Measurements from ENCODE around the gene SNRNP40. TPM values are rescaled to one million over a fixed set of nuclear protein-coding genes. Genes with fewer than 3 reads are reported as not detected.

The SNRNP40 gene
- total RNA-seq, 4 donors from 2014 or later: 20.2 to 154 (median 32.3) TPM

GRCh38 chr1:31248276-31248675 is 48.3 kb downstream of the SNRNP40 start:
- no peak for DNase-seq
- no peak overlapping the region for H3K27ac ChIP-seq
- no peaks in the 10 kb centered on the region for H3K36me3 ChIP-seq
- intact Hi-C loops (cut with DNase I; ENCODE audit: low total_unique reads) (no loop called here), in situ Hi-C loops (cut with MboI; ENCODE audit: low pct_ligation_motif_present in 1 of 4, low pct_unique_long_range_greater_than_20kb in 1 of 4, low sequenced_read_pairs in 3 of 4) (no loop called here)
- no peaks in the 10 kb centered on the region for H3K9me3 ChIP-seq
- no peak for TF ChIP-seq POLR2A (IDR thresholded peaks at IDR 0.05)
- no peak for TF ChIP-seq POLR2AphosphoS5 (IDR thresholded peaks at IDR 0.05)
- no peak for TF ChIP-seq CTCF (IDR thresholded peaks at IDR 0.05)
- TF ChIP-seq EP300 (IDR thresholded peaks at IDR 0.05; ENCODE audit: low read depth): no peak
- no peaks in the 10 kb centered on the region for H3K27me3 ChIP-seq
- 88 to 90% methylated on average over 2 to 4 of the region's 4 CpGs for WGBS, 2 donors (ENCODE audit: low coverage in 1 of 2)
- no peaks in the 10 kb centered on the region for H3K4me1 ChIP-seq
- H3K4me3 ChIP-seq: no peak overlapping the region

GRCh38 chr1:31244326-31244725 is 52.3 kb downstream of the SNRNP40 start:
- no peaks in the 10 kb centered on the region for H3K9me3 ChIP-seq
- TF ChIP-seq CTCF (IDR thresholded peaks at IDR 0.05) (no peak), POLR2A (IDR thresholded peaks at IDR 0.05) (no peak), POLR2AphosphoS5 (IDR thresholded peaks at IDR 0.05) (no peak), EP300 (IDR thresholded peaks at IDR 0.05; ENCODE audit: low read depth) (no peak)
- peaks cover 3 to 5% (median 4%) of the 10 kb centered on the region in 4 donors for H3K4me1 ChIP-seq
- no peak for DNase-seq
- no peak overlapping the region for H3K4me3 ChIP-seq
- no peak overlapping the region for H3K27ac ChIP-seq
- H3K36me3 ChIP-seq: no peaks in the 10 kb centered on the region
- H3K27me3 ChIP-seq: peaks cover 29% of the 10 kb centered on the region
- intact Hi-C loops (cut with DNase I; ENCODE audit: low total_unique reads) (no loop called here), in situ Hi-C loops (cut with MboI; ENCODE audit: low pct_ligation_motif_present in 1 of 4, low pct_unique_long_range_greater_than_20kb in 1 of 4, low sequenced_read_pairs in 3 of 4) (no loop called here)
- WGBS, 2 donors (ENCODE audit: low coverage in 1 of 2): 71 to 79% methylated on average over 2 to 4 of the region's 4 CpGs

GRCh38 chr1:31243501-31244286 is 52.9 kb downstream of the SNRNP40 start:
- Histone ChIP-seq H3K9me3 (no peaks in the 10 kb centered on the region), H3K4me1 (peaks cover 3 to 12% (median 11%) of the 10 kb centered on the region in 4 donors), H3K27me3 (peaks cover 36% of the 10 kb centered on the region), H3K36me3 (no peaks in the 10 kb centered on the region), H3K27ac (no peak overlapping the region), H3K4me3 (no peak overlapping the region)
- no peak for TF ChIP-seq POLR2AphosphoS5 (IDR thresholded peaks at IDR 0.05)
- TF ChIP-seq CTCF (IDR thresholded peaks at IDR 0.05): no peak
- no peak for TF ChIP-seq POLR2A (IDR thresholded peaks at IDR 0.05)
- no peak for TF ChIP-seq EP300 (IDR thresholded peaks at IDR 0.05; ENCODE audit: low read depth)
- WGBS, 2 donors (ENCODE audit: low coverage in 1 of 2): 71% methylated on average over 2 to 10 of the region's 10 CpGs
- intact Hi-C loops (cut with DNase I; ENCODE audit: low total_unique reads): no loop called here
- in situ Hi-C loops (cut with MboI; ENCODE audit: low pct_ligation_motif_present in 1 of 4, low pct_unique_long_range_greater_than_20kb in 1 of 4, low sequenced_read_pairs in 3 of 4): no loop called here
- DNase-seq: no peak

GRCh38 chr1:31241321-31241720 is 55.3 kb downstream of the SNRNP40 start:
- no peak for DNase-seq
- no peak overlapping the region for H3K27ac ChIP-seq
- H3K27me3 ChIP-seq: peaks cover 59% of the 10 kb centered on the region
- H3K4me1 ChIP-seq: peaks cover 3 to 13% (median 12%) of the 10 kb centered on the region in 4 donors
- 56 to 61% methylated on average over 6 to 8 of the region's 8 CpGs for WGBS, 2 donors (ENCODE audit: low coverage in 1 of 2)
- H3K9me3 ChIP-seq: no peaks in the 10 kb centered on the region
- in situ Hi-C loops (cut with MboI; ENCODE audit: low pct_ligation_motif_present in 1 of 4, low pct_unique_long_range_greater_than_20kb in 1 of 4, low sequenced_read_pairs in 3 of 4) (no loop called here), intact Hi-C loops (cut with DNase I; ENCODE audit: low total_unique reads) (no loop called here)
- no peaks in the 10 kb centered on the region for H3K36me3 ChIP-seq
- no peak overlapping the region for H3K4me3 ChIP-seq
- TF ChIP-seq POLR2AphosphoS5 (IDR thresholded peaks at IDR 0.05) (no peak), EP300 (IDR thresholded peaks at IDR 0.05; ENCODE audit: low read depth) (no peak), CTCF (IDR thresholded peaks at IDR 0.05) (no peak), POLR2A (IDR thresholded peaks at IDR 0.05) (no peak)
